Measurements from ENCODE around the gene HIVEP3.
"Not testable (repeated sequence)": the region's sequence is repeated elsewhere in the genome, so short reads cannot be mapped to it uniquely, and the experiment has no call there.

HIVEP3 gene

DNA sequence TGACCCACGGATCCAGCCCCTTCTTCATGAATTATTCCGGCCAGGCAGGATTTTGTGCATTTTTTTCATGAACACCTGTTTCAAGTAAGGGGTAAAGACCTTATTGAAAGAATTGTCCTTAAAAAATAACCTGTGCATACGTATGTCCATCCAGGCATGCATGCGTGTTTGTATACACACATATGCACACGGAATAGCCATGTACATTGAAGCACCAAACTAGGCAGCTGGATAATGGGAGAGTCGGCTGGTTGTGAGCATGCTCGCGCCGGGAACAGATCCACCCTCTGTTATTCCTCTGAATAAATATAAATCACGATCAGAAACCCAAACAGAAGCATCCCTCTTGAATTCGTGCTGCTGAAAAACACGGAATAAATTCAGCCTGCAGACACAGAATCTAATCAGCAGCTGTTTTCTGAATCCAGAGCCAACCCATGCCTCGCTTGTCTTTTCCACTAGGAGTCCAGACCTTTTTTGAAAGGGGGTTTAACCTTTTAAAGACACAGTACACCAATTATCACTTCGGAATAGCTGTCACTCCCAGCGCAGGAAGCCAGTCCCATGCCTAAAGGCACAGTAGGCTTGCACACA lies at the start of gene HIVEP3:
HIVEP3 (minus strand) TSS at position 473 of the 594 bp plus-strand sequence.
- H3K9me3 ChIP-seq (ENCODE audit: control insufficient read depth in 2 of 2, low read length in 2 of 2): no peaks in the 10 kb centered on the region
- peak within 1 kb of the TSS; percentile 56 to 68 for H3K9ac ChIP-seq (ENCODE audit: low read length in 2 of 2)
- no peaks in the 10 kb centered on the region for H3K27me3 ChIP-seq (ENCODE audit: control insufficient read depth in 1 of 2, insufficient read depth in 2 of 2, low read length in 2 of 2)
- peak within 1 kb of the TSS; percentile 64 to 83 for H3K4me3 ChIP-seq (ENCODE audit: low read length in 2 of 2)
- peak within 1 kb of the TSS; percentile 18 for H3K27ac ChIP-seq (ENCODE audit: low read length)
- no peaks in the 10 kb centered on the region for H3K36me3 ChIP-seq (ENCODE audit: control insufficient read depth in 2 of 2, insufficient read depth in 2 of 2, low read length in 2 of 2)
- peaks cover 34% of the 10 kb centered on the region for H3K4me1 ChIP-seq (ENCODE audit: control insufficient read depth, insufficient read depth, low read length)

- no peak overlapping the region for H3K9ac ChIP-seq (ENCODE audit: low read length in 2 of 2)
- no peak overlapping the region for H3K27ac ChIP-seq (ENCODE audit: low read length)
- H3K27me3 ChIP-seq (ENCODE audit: control insufficient read depth in 1 of 2, insufficient read depth in 2 of 2, low read length in 2 of 2): no peaks in the 10 kb centered on the region
- H3K36me3 ChIP-seq (ENCODE audit: control insufficient read depth in 2 of 2, insufficient read depth in 2 of 2, low read length in 2 of 2): no peaks in the 10 kb centered on the region
- H3K4me3 ChIP-seq (ENCODE audit: low read length in 2 of 2): no peak overlapping the region
- H3K9me3 ChIP-seq (ENCODE audit: control insufficient read depth in 2 of 2, low read length in 2 of 2): no peaks in the 10 kb centered on the region
- H3K4me1 ChIP-seq (ENCODE audit: control insufficient read depth, insufficient read depth, low read length): no peaks in the 10 kb centered on the region
Measured at GRCh38 chr1:41964400-41964799, 45.7 kb upstream of the HIVEP3 start.

- no peaks in the 10 kb centered on the region for H3K27me3 ChIP-seq (ENCODE audit: control insufficient read depth in 1 of 2, insufficient read depth in 2 of 2, low read length in 2 of 2)
- H3K9ac ChIP-seq (ENCODE audit: low read length in 2 of 2): no peak overlapping the region
- no peak overlapping the region for H3K4me3 ChIP-seq (ENCODE audit: low read length in 2 of 2)
- H3K9me3 ChIP-seq (ENCODE audit: control insufficient read depth in 2 of 2, low read length in 2 of 2): no peaks in the 10 kb centered on the region
- H3K36me3 ChIP-seq (ENCODE audit: control insufficient read depth in 2 of 2, insufficient read depth in 2 of 2, low read length in 2 of 2): no peaks in the 10 kb centered on the region
- no peaks in the 10 kb centered on the region for H3K4me1 ChIP-seq (ENCODE audit: control insufficient read depth, insufficient read depth, low read length)
- H3K27ac ChIP-seq (ENCODE audit: low read length): no peak overlapping the region
Measured at GRCh38 chr1:41963636-41964035, 44.9 kb upstream of the HIVEP3 start.

GRCh38 chr1:41958015-41958673 lies 39.4 kb upstream of the HIVEP3 start:
- Histone ChIP-seq H3K27ac (ENCODE audit: low read length) (no peak overlapping the region), H3K4me1 (ENCODE audit: control insufficient read depth, insufficient read depth, low read length) (no peaks in the 10 kb centered on the region), H3K9ac (ENCODE audit: low read length in 2 of 2) (no peak overlapping the region)

GRCh38 chr1:41957568-41957967 lies 38.8 kb upstream of the HIVEP3 start:
- no peak overlapping the region for H3K27ac ChIP-seq (ENCODE audit: low read length)
- no peaks in the 10 kb centered on the region for H3K36me3 ChIP-seq (ENCODE audit: control insufficient read depth in 2 of 2, insufficient read depth in 2 of 2, low read length in 2 of 2)
- no peaks in the 10 kb centered on the region for H3K27me3 ChIP-seq (ENCODE audit: control insufficient read depth in 1 of 2, insufficient read depth in 2 of 2, low read length in 2 of 2)

More at GRCh38 chr1:41958015-41958673, 39.4 kb upstream of the HIVEP3 start:
- Histone ChIP-seq H3K27me3 (ENCODE audit: control insufficient read depth in 1 of 2, insufficient read depth in 2 of 2, low read length in 2 of 2) (no peaks in the 10 kb centered on the region), H3K4me3 (ENCODE audit: low read length in 2 of 2) (no peak overlapping the region), H3K36me3 (ENCODE audit: control insufficient read depth in 2 of 2, insufficient read depth in 2 of 2, low read length in 2 of 2) (no peaks in the 10 kb centered on the region), H3K9me3 (ENCODE audit: control insufficient read depth in 2 of 2, low read length in 2 of 2) (no peaks in the 10 kb centered on the region)

DNA sequence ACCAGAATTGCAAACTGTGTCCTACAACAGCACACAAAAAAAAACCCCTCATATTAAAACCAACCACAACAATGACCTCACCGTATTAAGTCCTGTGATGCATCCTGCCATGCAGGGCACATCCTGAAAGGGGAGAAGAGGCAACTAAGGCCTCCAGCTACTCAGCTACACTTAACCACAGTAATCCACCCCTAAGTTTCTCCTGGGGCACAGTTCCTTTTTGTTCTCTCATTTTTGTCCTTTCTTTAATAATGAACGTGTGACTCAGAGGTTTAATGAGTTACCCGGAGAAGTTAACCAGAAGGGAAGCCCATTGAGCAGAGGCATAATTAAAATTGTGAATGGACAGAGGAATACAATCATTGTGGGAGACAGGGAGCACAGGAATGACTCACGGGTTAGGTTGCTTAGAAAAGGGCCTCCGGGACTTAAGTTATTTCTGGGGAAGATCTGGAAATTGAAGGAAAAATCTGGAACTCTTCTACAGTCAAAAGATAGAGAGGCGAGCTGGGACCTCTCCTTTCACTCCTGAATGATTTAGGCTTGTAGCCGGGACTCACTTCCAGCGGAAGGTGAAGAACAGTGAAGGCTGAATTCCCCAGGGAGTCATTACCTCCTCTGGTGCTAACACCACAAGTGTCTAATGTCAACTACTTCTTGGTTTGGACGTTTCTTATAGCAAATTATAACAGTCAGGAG lies 36.9 kb upstream of the HIVEP3 start:
- H3K27ac ChIP-seq (ENCODE audit: low read length): no peak overlapping the region
- no peak overlapping the region for H3K9ac ChIP-seq (ENCODE audit: low read length in 2 of 2)
- H3K4me1 ChIP-seq (ENCODE audit: control insufficient read depth, insufficient read depth, low read length): no peaks in the 10 kb centered on the region
- no peaks in the 10 kb centered on the region for H3K27me3 ChIP-seq (ENCODE audit: control insufficient read depth in 1 of 2, insufficient read depth in 2 of 2, low read length in 2 of 2)
- no peaks in the 10 kb centered on the region for H3K36me3 ChIP-seq (ENCODE audit: control insufficient read depth in 2 of 2, insufficient read depth in 2 of 2, low read length in 2 of 2)
- no peaks in the 10 kb centered on the region for H3K9me3 ChIP-seq (ENCODE audit: control insufficient read depth in 2 of 2, low read length in 2 of 2)
- no peak overlapping the region for H3K4me3 ChIP-seq (ENCODE audit: low read length in 2 of 2)

More at GRCh38 chr1:41957568-41957967, 38.8 kb upstream of the HIVEP3 start:
- H3K4me3 ChIP-seq (ENCODE audit: low read length in 2 of 2): no peak overlapping the region
- H3K9me3 ChIP-seq (ENCODE audit: control insufficient read depth in 2 of 2, low read length in 2 of 2): no peaks in the 10 kb centered on the region
- no peaks in the 10 kb centered on the region for H3K4me1 ChIP-seq (ENCODE audit: control insufficient read depth, insufficient read depth, low read length)
- H3K9ac ChIP-seq (ENCODE audit: low read length in 2 of 2): no peak overlapping the region

- no peaks in the 10 kb centered on the region for H3K4me1 ChIP-seq (ENCODE audit: control insufficient read depth, insufficient read depth, low read length)
- no peaks in the 10 kb centered on the region for H3K9me3 ChIP-seq (ENCODE audit: control insufficient read depth in 2 of 2, low read length in 2 of 2)
- no peak overlapping the region for H3K4me3 ChIP-seq (ENCODE audit: low read length in 2 of 2)
- H3K27ac ChIP-seq (ENCODE audit: low read length): no peak overlapping the region
- no peaks in the 10 kb centered on the region for H3K36me3 ChIP-seq (ENCODE audit: control insufficient read depth in 2 of 2, insufficient read depth in 2 of 2, low read length in 2 of 2)
- no peak overlapping the region for H3K9ac ChIP-seq (ENCODE audit: low read length in 2 of 2)
- no peaks in the 10 kb centered on the region for H3K27me3 ChIP-seq (ENCODE audit: control insufficient read depth in 1 of 2, insufficient read depth in 2 of 2, low read length in 2 of 2)
Measured at GRCh38 chr1:41954533-41954944, 35.8 kb upstream of the HIVEP3 start.

DNA sequence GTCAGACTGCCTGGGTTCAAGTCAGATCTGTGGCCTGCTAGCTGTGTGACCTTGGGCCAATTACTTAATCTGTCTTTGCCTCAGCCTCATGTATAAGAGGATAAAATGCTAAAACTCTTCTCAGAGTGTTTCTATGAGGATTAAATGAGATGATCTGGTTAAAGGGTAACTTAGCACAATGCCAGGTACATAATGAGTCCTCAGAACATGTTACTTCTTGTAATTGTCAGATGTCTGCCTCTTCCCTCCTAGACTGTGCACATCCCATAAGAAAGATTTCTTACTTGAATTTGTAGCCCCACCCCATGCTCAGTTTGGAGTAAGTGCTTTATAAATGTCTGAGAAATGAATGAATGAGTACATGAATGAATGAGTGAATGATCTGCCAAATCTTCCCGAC lies 34.6 kb upstream of the HIVEP3 start:
- no peaks in the 10 kb centered on the region for H3K9me3 ChIP-seq (ENCODE audit: control insufficient read depth in 2 of 2, low read length in 2 of 2)
- H3K27me3 ChIP-seq (ENCODE audit: control insufficient read depth in 1 of 2, insufficient read depth in 2 of 2, low read length in 2 of 2): no peaks in the 10 kb centered on the region
- H3K36me3 ChIP-seq (ENCODE audit: control insufficient read depth in 2 of 2, insufficient read depth in 2 of 2, low read length in 2 of 2): no peaks in the 10 kb centered on the region
- H3K27ac ChIP-seq (ENCODE audit: low read length): no peak overlapping the region
- no peak overlapping the region for H3K4me3 ChIP-seq (ENCODE audit: low read length in 2 of 2)
- H3K9ac ChIP-seq (ENCODE audit: low read length in 2 of 2): no peak overlapping the region
- H3K4me1 ChIP-seq (ENCODE audit: control insufficient read depth, insufficient read depth, low read length): no peaks in the 10 kb centered on the region

GRCh38 chr1:41952208-41952607 lies 33.5 kb upstream of the HIVEP3 start:
- H3K36me3 ChIP-seq (ENCODE audit: control insufficient read depth in 2 of 2, insufficient read depth in 2 of 2, low read length in 2 of 2): no peaks in the 10 kb centered on the region
- no peak overlapping the region for H3K9ac ChIP-seq (ENCODE audit: low read length in 2 of 2)
- no peak overlapping the region for H3K27ac ChIP-seq (ENCODE audit: low read length)
- H3K9me3 ChIP-seq (ENCODE audit: control insufficient read depth in 2 of 2, low read length in 2 of 2): no peaks in the 10 kb centered on the region
- H3K4me3 ChIP-seq (ENCODE audit: low read length in 2 of 2): no peak overlapping the region
- H3K27me3 ChIP-seq (ENCODE audit: control insufficient read depth in 1 of 2, insufficient read depth in 2 of 2, low read length in 2 of 2): no peaks in the 10 kb centered on the region
- no peaks in the 10 kb centered on the region for H3K4me1 ChIP-seq (ENCODE audit: control insufficient read depth, insufficient read depth, low read length)

GRCh38 chr1:41951492-41951891 lies 32.8 kb upstream of the HIVEP3 start:
- not testable (repeated sequence) for H3K27ac ChIP-seq (ENCODE audit: low read length); H3K36me3 ChIP-seq (ENCODE audit: control insufficient read depth in 2 of 2, insufficient read depth in 2 of 2, low read length in 2 of 2); H3K4me1 ChIP-seq (ENCODE audit: control insufficient read depth, insufficient read depth, low read length); H3K27me3 ChIP-seq (ENCODE audit: control insufficient read depth in 1 of 2, insufficient read depth in 2 of 2, low read length in 2 of 2); H3K9me3 ChIP-seq (ENCODE audit: control insufficient read depth in 2 of 2, low read length in 2 of 2); H3K4me3 ChIP-seq (ENCODE audit: low read length in 2 of 2); H3K9ac ChIP-seq (ENCODE audit: low read length in 2 of 2)

DNA sequence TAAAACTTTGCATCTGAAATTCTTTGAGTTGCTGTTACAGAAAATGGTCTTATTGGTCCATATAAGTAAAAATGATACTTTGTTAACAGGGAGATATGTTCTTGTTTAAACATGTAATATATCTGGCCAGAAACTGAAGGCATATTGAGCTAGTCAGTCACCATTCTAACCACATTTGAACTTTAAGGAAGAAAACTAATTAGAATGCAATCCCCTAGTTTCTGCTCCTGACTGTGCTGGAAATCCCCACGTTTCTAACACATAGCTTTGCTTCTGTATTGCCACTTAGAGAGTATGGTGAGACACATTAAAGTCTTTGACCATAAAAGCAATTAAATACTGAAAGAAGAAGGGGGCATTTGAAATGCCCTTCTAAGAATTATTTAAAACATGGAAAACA lies 32.1 kb upstream of the HIVEP3 start:
- H3K27ac ChIP-seq (ENCODE audit: low read length): no peak overlapping the region
- no peaks in the 10 kb centered on the region for H3K9me3 ChIP-seq (ENCODE audit: control insufficient read depth in 2 of 2, low read length in 2 of 2)
- no peak overlapping the region for H3K4me3 ChIP-seq (ENCODE audit: low read length in 2 of 2)
- H3K27me3 ChIP-seq (ENCODE audit: control insufficient read depth in 1 of 2, insufficient read depth in 2 of 2, low read length in 2 of 2): no peaks in the 10 kb centered on the region
- no peak overlapping the region for H3K9ac ChIP-seq (ENCODE audit: low read length in 2 of 2)
- no peaks in the 10 kb centered on the region for H3K4me1 ChIP-seq (ENCODE audit: control insufficient read depth, insufficient read depth, low read length)
- H3K36me3 ChIP-seq (ENCODE audit: control insufficient read depth in 2 of 2, insufficient read depth in 2 of 2, low read length in 2 of 2): no peaks in the 10 kb centered on the region

Measured in stomach smooth muscle (tissue), 2 donors.